K562 (cell line): ENCODE results near the gene ARF5. TPM values are rescaled to one million over a fixed set of nuclear protein-coding genes. Genes with fewer than 3 reads are reported as not detected.

Source experiments
- ASH1L ChIP-seq: fragments of 450-650 bp; IDR thresholded peaks from 2 replicates; pipeline ENCODE4 v1.6.1; 2018; ENCODE audit warnings: borderline replicate concordance, mild to moderate bottlenecking, low read depth; ENCODE audit not compliant: partially characterized antibody
- ATF2 ChIP-seq: sonication (generic); formaldehyde crosslinking; IDR thresholded peaks from 2 replicates; pipeline ENCODE4 v1.8.1; 2022; ENCODE audit warnings: missing genetic modification reagents
- CREM ChIP-seq: IDR thresholded peaks from 2 replicates; pipeline ENCODE4 v1.6.1; 2014; ENCODE audit warnings: antibody characterized with exemption, low read depth
- EP400 ChIP-seq: fragments of 450-650 bp; IDR thresholded peaks from 2 replicates; pipeline ENCODE4 v1.6.1; 2017; ENCODE audit warnings: antibody characterized with exemption, mild to moderate bottlenecking, moderate library complexity
- EWSR1 ChIP-seq: fragments of 450-650 bp; IDR thresholded peaks from 2 replicates; pipeline ENCODE4 v1.6.1; 2018; ENCODE audit warnings: borderline replicate concordance, mild to moderate bottlenecking, low read depth, moderate library complexity; ENCODE audit not compliant: partially characterized antibody
- ILK ChIP-seq: fragments of 450-650 bp; IDR thresholded peaks from 2 replicates; pipeline ENCODE4 v1.6.1; 2016; ENCODE audit warnings: missing genetic modification characterization, low read depth, mild to moderate bottlenecking, missing compliant biosample characterization, moderate library complexity, borderline replicate concordance
- MCM2 ChIP-seq: fragments of 450-650 bp; IDR thresholded peaks from 2 replicates; pipeline ENCODE4 v1.6.1; 2017; ENCODE audit warnings: low read depth, mild to moderate bottlenecking
- MCM5 ChIP-seq: fragments of 450-650 bp; IDR thresholded peaks from 2 replicates; pipeline ENCODE4 v1.6.1; 2016; ENCODE audit warnings: low read depth
- NELFE ChIP-seq: IDR thresholded peaks from 2 replicates; pipeline ENCODE4 v1.6.1; 2011; ENCODE audit warnings: mild to moderate bottlenecking; ENCODE audit not compliant: insufficient read depth, insufficient read length
- NKRF ChIP-seq: fragments of 450-650 bp; IDR thresholded peaks from 2 replicates; pipeline ENCODE4 v1.6.1; 2016; ENCODE audit warnings: borderline replicate concordance
- POLR2B ChIP-seq: fragments of 450-650 bp; IDR thresholded peaks from 2 replicates; pipeline ENCODE4 v1.6.1; 2018; ENCODE audit warnings: low read depth; ENCODE audit not compliant: partially characterized antibody
- PREB ChIP-seq: sonication (generic); formaldehyde crosslinking; IDR thresholded peaks from 2 replicates; pipeline ENCODE4 v1.8.1; 2023; ENCODE audit warnings: mild to moderate bottlenecking, missing genetic modification reagents
- RBM25 ChIP-seq: fragments of 200-400 bp; formaldehyde crosslinking; IDR thresholded peaks from 2 replicates; pipeline ENCODE4 v1.6.1; 2018; ENCODE audit warnings: low read length, low read depth, moderate library complexity; ENCODE audit not compliant: severe bottlenecking
- SRF ChIP-seq, 2 experiments: fragments of 250-450, 450-650 bp in 1 of 2; sonication (Bioruptor Pico) in 1 of 2; sonication (generic) in 1 of 2; formaldehyde crosslinking; IDR thresholded peaks; 2 replicates each; pipeline versions ENCODE4 v1.5.0 to v1.5.1; 2020 to 2022; ENCODE audit warnings: mild to moderate bottlenecking in 1 of 2, missing genetic modification reagents in 1 of 2
- TAF7 ChIP-seq: fragments of 450-650 bp; IDR thresholded peaks from 2 replicates; pipeline ENCODE4 v1.6.1; 2016; ENCODE audit warnings: missing genetic modification characterization, missing compliant biosample characterization
- ZNF133 ChIP-seq: fragments of 250-450 bp; sonication (Bioruptor Pico); IDR thresholded peaks from 2 replicates; pipeline ENCODE4 v1.4.0; 2020; ENCODE audit warnings: mild to moderate bottlenecking
- ZNF655 ChIP-seq: fragments of 250-450 bp; sonication (Bioruptor Pico); IDR thresholded peaks from 2 replicates; pipeline ENCODE4 v1.5.0; 2021
- polyA plus RNA-seq, 8 experiments: library from polyadenylated mRNA; depleted of rRNA in 4 of 8; stranded (reverse) in 5 of 8; unstranded in 3 of 8; fragments of >200 nt; fragmentation: Nextera tagmentation in 2 of 8; fragmentation: Illumina TruSeq in 1 of 8; extraction: Ambion mirVana in 2 of 8; extraction: Trizol in 1 of 8; gene quantifications; 2 replicates each; pipeline versions ENCODE4 v1.2.1 to v1.2.3, GENCODE V29; 2011 to 2014; ENCODE audit warnings: inconsistent platforms in 1 of 8, missing spikeins in 1 of 8
- total RNA-seq, 7 experiments: library from RNA; depleted of rRNA in 6 of 7; stranded (reverse); fragments of >200 nt in 6 of 7; fragmentation: Illumina TruSeq in 2 of 7; extraction: Trizol in 2 of 7; gene quantifications; 2 replicates each; pipeline versions ENCODE4 v1.2.1 to v1.2.3, GENCODE V29; 2011 to 2021; ENCODE audit warnings: low replicate concordance in 1 of 7

Gene ARF5
- total and polyA plus RNA-seq, 9 of the 15 experiments (the other 6 are each of a cell fraction or from before 2014, with no cell fraction given) = 8.1 to 290 (median 125) TPM

- TF ChIP-seq PREB (CRISPR knock-in tag) (0 out of 2 replicates have a peak, but pooled peaks have one; percentile 69), NKRF (peak; percentile 94), SRF (CRISPR knock-in tag; IDR thresholded peaks at IDR 0.05) (peak; percentile 39 to 46; a peak in 1 of 4 replicates), EWSR1 (no peak), ILK (tag) (no peak), MCM5 (no peak), EP400 (peak; percentile 70; the same call in 1 of the 2 replicates), TAF7 (tag) (no peak), NELFE (no peak), POLR2B (peak; percentile 91), ASH1L (no peak), ZNF133 (CRISPR knock-in tag) (peak; percentile 41; the same call in 1 of the 2 replicates), CREM (peak; percentile 99), MCM2 (no peak), ATF2 (peak; percentile 88), RBM25 (no peak), ZNF655 (CRISPR knock-in tag) (no peak)
These were observed 2.9 kb upstream of the ARF5 start, which contains the start of gene GCC1 (continued) for GRCh38 chr7:127585044-127585953.
